Stomach (tissue), 4 donors: ENCODE measurements around the gene PTOV1.

Experiments
- CTCF ChIP-seq, 7 experiments: fragments of 450-650 bp in 4 of 7; fragments of 200-600 bp in 3 of 7; sonication (generic) in 3 of 7; IDR thresholded peaks; one replicate each; pipeline ENCODE4 v1.5.1; 2016 to 2019; ENCODE audit warnings: antibody characterized with exemption in 7 of 7, control low read depth in 2 of 7, mild to moderate bottlenecking in 1 of 7
- POLR2A ChIP-seq, 4 donors: fragments of 450-650 bp; IDR thresholded peaks; one replicate each; pipeline ENCODE4 v1.6.1; 2016; ENCODE audit warnings: antibody characterized with exemption in 4 of 4, control low read depth in 2 of 4, mild to moderate bottlenecking in 1 of 4, moderate library complexity in 1 of 4

- TF ChIP-seq CTCF (IDR thresholded peaks at IDR 0.05) (no peak), POLR2A (IDR thresholded peaks at IDR 0.05) (no peak)
Measured at GRCh38 chr19:49846408-49846807, 4.6 kb upstream of the PTOV1 start.
